Peyer's patch (tissue), 4 donors: ENCODE measurements around the gene HEPHL1.

ENCODE experiments used
- CTCF ChIP-seq, 6 experiments: fragments of 450-650 bp in 4 of 6; fragments of 200-600 bp in 2 of 6; sonication (generic) in 1 of 6; IDR thresholded peaks; one replicate each; pipeline ENCODE4 v1.5.1; 2017 to 2019; ENCODE audit warnings: antibody characterized with exemption in 6 of 6, mild to moderate bottlenecking in 3 of 6, moderate library complexity in 1 of 6
- POLR2A ChIP-seq, 2 donors: fragments of 450-650 bp; IDR thresholded peaks; one replicate each; pipeline ENCODE4 v1.5.1; 2017; ENCODE audit warnings: antibody characterized with exemption in 2 of 2, mild to moderate bottlenecking in 2 of 2, moderate library complexity in 2 of 2

GRCh38 chr11:94111241-94111640 is 90.1 kb downstream of the HEPHL1 start:
- TF ChIP-seq CTCF (IDR thresholded peaks at IDR 0.05) (no peak), POLR2A (IDR thresholded peaks at IDR 0.05) (no peak)
